ENCODE results near the gene KDM4B.

- TF ChIP-seq CTCF (conservative IDR thresholded peaks at IDR 0.05 in 1 of 2, IDR thresholded peaks at IDR 0.05 in 1 of 2; ENCODE audit: low read depth in 1 of 2, low read length in 2 of 2) (no peak), EZH2 (IDR thresholded peaks at IDR 0.05; ENCODE audit: low read length, missing control alignments) (no peak)
Measured at GRCh38 chr19:5016781-5017180, 47.9 kb downstream of the KDM4B start.
